ENCODE data around the gene TANC1. TPM values are rescaled to one million over a fixed set of nuclear protein-coding genes. Genes with fewer than 3 reads are reported as not detected.

TANC1 gene
- total RNA-seq, 2 experiments from 2014 or later, result 0.89 to 1.1 TPM

GRCh38 chr2:158935617-158936016 is 32.8 kb upstream of the TANC1 start:
- DNase-seq, result no peak
- H3K9me3 Mint-ChIP-seq (ENCODE audit: low read depth), result no peaks in the 10 kb centered on the region
- POLR2A ChIA-PET, result no interaction called here
- intact Hi-C loops (cut with DNase I, micrococcal nuclease), result no loop called here
- CTCF ChIA-PET, result interaction anchor here (0.8 kb wide), 1 partner anchor 189 kb away, joined by 3 read pairs; no protein-coding TSS in a partner anchor
- no peak for ATAC-seq
- H3K4me3 Mint-ChIP-seq, result no peak overlapping the region
- no peaks in the 10 kb centered on the region for H3K4me1 Mint-ChIP-seq
- H3K27ac Mint-ChIP-seq, result no peak overlapping the region
- no peaks in the 10 kb centered on the region for H3K36me3 Mint-ChIP-seq (ENCODE audit: low read depth)
- H3K27me3 Mint-ChIP-seq, result peaks cover 5% of the 10 kb centered on the region

GRCh38 chr2:158936978-158937377 is 31.5 kb upstream of the TANC1 start:
- DNase-seq, result no peak
- H3K27ac Mint-ChIP-seq, result no peak overlapping the region
- ATAC-seq, result no peak
- intact Hi-C loops (cut with DNase I, micrococcal nuclease), result no loop called here
- no peak overlapping the region for H3K4me3 Mint-ChIP-seq
- no peaks in the 10 kb centered on the region for H3K9me3 Mint-ChIP-seq (ENCODE audit: low read depth)
- no peaks in the 10 kb centered on the region for H3K4me1 Mint-ChIP-seq
- H3K27me3 Mint-ChIP-seq, result peaks cover 5% of the 10 kb centered on the region
- POLR2A ChIA-PET, result no interaction called here
- CTCF ChIA-PET, result no interaction called here
- H3K36me3 Mint-ChIP-seq (ENCODE audit: low read depth), result no peaks in the 10 kb centered on the region

- CTCF ChIA-PET, result interaction anchor here (1.6 kb wide), 1 partner anchor 178 kb away, joined by 3 read pairs; no protein-coding TSS in a partner anchor
- Mint-ChIP-seq H3K36me3 (ENCODE audit: low read depth) (no peaks in the 10 kb centered on the region), H3K9me3 (ENCODE audit: low read depth) (no peaks in the 10 kb centered on the region), H3K4me1 (no peaks in the 10 kb centered on the region), H3K27me3 (peaks cover 5% of the 10 kb centered on the region), H3K27ac (no peak overlapping the region), H3K4me3 (no peak overlapping the region)
- ATAC-seq, result no peak
- no peak for DNase-seq
- POLR2A ChIA-PET, result interaction anchor here (0.9 kb wide), 1 partner anchor 10 kb away, joined by 9 read pairs; no protein-coding TSS in a partner anchor
- intact Hi-C loops (cut with DNase I, micrococcal nuclease), result no loop called here
Measured at GRCh38 chr2:158940356-158940755, 28.1 kb upstream of the TANC1 start.

- ATAC-seq (no peak), DNase-seq (no peak)
- Mint-ChIP-seq H3K4me1 (no peaks in the 10 kb centered on the region), H3K27ac (no peak overlapping the region), H3K36me3 (ENCODE audit: low read depth) (no peaks in the 10 kb centered on the region), H3K4me3 (no peak overlapping the region), H3K9me3 (ENCODE audit: low read depth) (no peaks in the 10 kb centered on the region), H3K27me3 (no peaks in the 10 kb centered on the region)
- CTCF ChIA-PET, result interaction anchor here (0.6 to 0.8 kb wide), 3 partner anchors 17 to 1550 kb away, joined by 3 to 5 read pairs (median 3); no protein-coding TSS in a partner anchor
- POLR2A ChIA-PET, result no interaction called here
- intact Hi-C loops (cut with DNase I, micrococcal nuclease), result no loop called here
Measured at GRCh38 chr2:158943973-158944372, 24.5 kb upstream of the TANC1 start.

DNA sequence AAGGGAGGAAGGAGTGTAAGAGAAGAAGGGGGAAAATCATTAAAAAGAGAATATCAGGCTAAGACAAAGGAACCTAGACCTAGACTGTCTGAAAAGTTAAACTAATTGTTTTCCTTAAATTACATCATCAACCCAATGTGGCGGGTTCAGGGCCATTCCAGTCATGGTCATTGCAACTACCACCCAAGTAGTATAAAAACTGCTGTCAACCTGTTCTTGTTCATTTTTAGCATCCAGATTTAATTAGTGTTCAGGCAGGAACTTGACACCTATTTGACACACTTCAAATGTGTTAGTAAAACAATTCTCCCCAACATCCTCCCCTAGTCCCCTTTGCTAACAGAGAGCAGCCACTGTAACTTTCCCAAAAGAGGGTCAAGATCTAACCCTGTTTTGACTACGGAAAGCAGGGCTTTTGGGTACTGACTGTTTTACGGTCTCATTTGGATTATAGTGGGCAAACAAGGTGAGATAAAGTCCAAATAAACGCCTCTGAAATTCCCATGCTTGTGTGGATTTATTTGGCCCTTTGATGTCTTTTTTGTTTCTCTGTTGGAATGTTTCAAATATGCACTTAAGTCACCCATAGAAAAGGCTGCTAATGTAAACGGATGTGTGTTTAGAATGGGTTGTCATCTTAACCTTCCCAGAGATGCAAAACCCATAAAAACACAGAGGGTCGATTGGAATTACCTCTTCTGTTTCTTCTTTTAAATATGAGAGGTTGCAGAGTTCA is 19.3 kb upstream of the TANC1 start:
- DNase-seq (no peak), ATAC-seq (no peak)
- Mint-ChIP-seq H3K9me3 (ENCODE audit: low read depth) (no peaks in the 10 kb centered on the region), H3K4me3 (no peak overlapping the region), H3K4me1 (peaks cover 8% of the 10 kb centered on the region), H3K36me3 (ENCODE audit: low read depth) (no peaks in the 10 kb centered on the region), H3K27me3 (no peaks in the 10 kb centered on the region), H3K27ac (no peak overlapping the region)
- intact Hi-C loops (cut with DNase I, micrococcal nuclease), result no loop called here
- POLR2A ChIA-PET, result no interaction called here
- CTCF ChIA-PET, result no interaction called here

GRCh38 chr2:158953454-158953853 is 15.0 kb upstream of the TANC1 start:
- Mint-ChIP-seq H3K9me3 (ENCODE audit: low read depth) (no peaks in the 10 kb centered on the region), H3K36me3 (ENCODE audit: low read depth) (no peaks in the 10 kb centered on the region), H3K27ac (no peak overlapping the region), H3K4me3 (no peak overlapping the region), H3K4me1 (peaks cover 8% of the 10 kb centered on the region), H3K27me3 (peaks cover 5% of the 10 kb centered on the region)
- intact Hi-C loops (cut with DNase I, micrococcal nuclease), result no loop called here
- ATAC-seq (no peak), DNase-seq (no peak)
- ChIA-PET CTCF (interaction anchor here (0.6 to 1.3 kb wide), 4 partner anchors 9 to 147 kb away, joined by 3 to 4 read pairs (median 3); no protein-coding TSS in a partner anchor), POLR2A (no interaction called here)

- H3K36me3 Mint-ChIP-seq (ENCODE audit: low read depth), result no peaks in the 10 kb centered on the region
- DNase-seq (peak; percentile 68), ATAC-seq (peak; percentile 72)
- POLR2A ChIA-PET, result no interaction called here
- no peak overlapping the region for H3K27ac Mint-ChIP-seq
- H3K27me3 Mint-ChIP-seq, result peaks cover 5% of the 10 kb centered on the region
- CTCF ChIA-PET, result interaction anchor here (0.6 to 0.9 kb wide), 3 partner anchors 9 to 147 kb away, joined by 3 read pairs; no protein-coding TSS in a partner anchor
- no peaks in the 10 kb centered on the region for H3K9me3 Mint-ChIP-seq (ENCODE audit: low read depth)
- intact Hi-C loops (cut with DNase I, micrococcal nuclease), result no loop called here
- H3K4me3 Mint-ChIP-seq, result no peak overlapping the region
- peaks cover 8% of the 10 kb centered on the region for H3K4me1 Mint-ChIP-seq
Measured at GRCh38 chr2:158953926-158954763, 14.3 kb upstream of the TANC1 start.

DNA sequence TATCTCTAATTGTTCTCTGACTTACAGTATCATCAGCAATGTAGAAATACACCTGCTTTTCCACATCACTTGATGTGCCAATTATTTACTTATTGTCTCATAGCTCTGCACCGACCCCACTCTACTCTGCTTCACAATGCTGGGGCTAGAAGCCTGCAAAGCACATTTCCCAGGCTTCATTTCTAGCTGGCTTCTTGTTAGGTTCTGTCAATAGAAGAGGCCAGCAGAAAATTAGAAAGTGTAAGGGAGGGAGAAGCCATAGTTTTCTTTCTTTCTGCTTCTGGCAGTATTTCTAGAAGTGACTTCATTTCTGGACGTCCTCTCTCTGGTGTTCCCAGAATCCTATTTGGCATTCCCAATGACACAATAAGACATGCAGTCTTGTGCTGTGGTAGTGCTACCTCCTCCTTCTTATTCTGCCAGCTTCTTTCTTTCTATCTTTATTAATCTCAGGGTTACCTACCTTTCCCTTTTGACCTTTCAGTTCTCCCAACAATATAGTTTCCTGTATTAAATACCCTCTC is 12.5 kb upstream of the TANC1 start:
- no peak for ATAC-seq
- H3K27me3 Mint-ChIP-seq, result peaks cover 5% of the 10 kb centered on the region

GRCh38 chr2:158958365-158958764 is 10.1 kb upstream of the TANC1 start:
- ATAC-seq (no peak), DNase-seq (no peak)
- Mint-ChIP-seq H3K4me3 (no peak overlapping the region), H3K27ac (no peak overlapping the region), H3K4me1 (peaks cover 8% of the 10 kb centered on the region), H3K9me3 (ENCODE audit: low read depth) (no peaks in the 10 kb centered on the region), H3K36me3 (ENCODE audit: low read depth) (no peaks in the 10 kb centered on the region), H3K27me3 (peaks cover 5% of the 10 kb centered on the region)
- POLR2A ChIA-PET, result no interaction called here
- intact Hi-C loops (cut with DNase I, micrococcal nuclease), result no loop called here
- CTCF ChIA-PET, result interaction anchor here (0.8 kb wide), 1 partner anchor 10 kb away, joined by 3 read pairs; no protein-coding TSS in a partner anchor

More for the DNA sequence above, 12.5 kb upstream of the TANC1 start:
- H3K27ac Mint-ChIP-seq, result no peak overlapping the region
- H3K4me1 Mint-ChIP-seq, result peaks cover 8% of the 10 kb centered on the region
- H3K36me3 Mint-ChIP-seq (ENCODE audit: low read depth), result no peaks in the 10 kb centered on the region
- intact Hi-C loops (cut with DNase I, micrococcal nuclease), result no loop called here
- no peak overlapping the region for H3K4me3 Mint-ChIP-seq
- no peaks in the 10 kb centered on the region for H3K9me3 Mint-ChIP-seq (ENCODE audit: low read depth)
- ChIA-PET CTCF (no interaction called here), POLR2A (no interaction called here)
- no peak for DNase-seq

DNA sequence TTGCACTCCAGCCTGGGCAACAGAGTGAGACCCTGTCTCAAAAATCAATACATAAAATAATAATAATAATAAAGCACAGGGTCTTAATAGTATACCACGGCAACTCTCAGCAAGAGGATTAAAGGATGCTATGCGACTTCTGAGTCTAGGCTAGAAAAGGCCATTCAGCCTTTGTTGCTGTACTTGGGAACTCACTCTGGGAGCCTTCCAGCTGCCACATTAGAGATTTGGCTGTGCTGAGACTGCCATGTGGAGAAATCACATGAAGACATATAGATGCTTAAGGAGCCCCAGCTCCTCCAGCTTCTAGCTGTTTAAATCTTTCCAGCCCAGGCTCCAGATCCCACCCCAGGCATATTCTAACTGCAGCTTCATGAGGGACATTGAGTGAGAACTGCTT is 8.2 kb upstream of the TANC1 start:
- DNase-seq (no peak), ATAC-seq (no peak)
- peaks cover 5% of the 10 kb centered on the region for H3K27me3 Mint-ChIP-seq
- no peak overlapping the region for H3K27ac Mint-ChIP-seq
- no peak overlapping the region for H3K4me3 Mint-ChIP-seq
- H3K4me1 Mint-ChIP-seq, result no peaks in the 10 kb centered on the region
- CTCF ChIA-PET, result interaction anchor here (1.2 kb wide), 1 partner anchor 159 kb away, joined by 4 read pairs; no protein-coding TSS in a partner anchor
- POLR2A ChIA-PET, result no interaction called here
- no peaks in the 10 kb centered on the region for H3K36me3 Mint-ChIP-seq (ENCODE audit: low read depth)
- intact Hi-C loops (cut with DNase I, micrococcal nuclease), result no loop called here
- H3K9me3 Mint-ChIP-seq (ENCODE audit: low read depth), result no peaks in the 10 kb centered on the region

GRCh38 chr2:158962074-158962473 is 6.4 kb upstream of the TANC1 start:
- H3K4me1 Mint-ChIP-seq, result no peaks in the 10 kb centered on the region
- intact Hi-C loops (cut with DNase I, micrococcal nuclease), result no loop called here
- CTCF ChIA-PET, result interaction anchor here (0.6 kb wide), 2 partner anchors 9 to 936 kb away, joined by 3 to 4 read pairs; no protein-coding TSS in a partner anchor
- no peak for ATAC-seq
- no peak overlapping the region for H3K27ac Mint-ChIP-seq
- H3K36me3 Mint-ChIP-seq (ENCODE audit: low read depth), result no peaks in the 10 kb centered on the region
- POLR2A ChIA-PET, result no interaction called here
- peaks cover 2% of the 10 kb centered on the region for H3K27me3 Mint-ChIP-seq
- no peak overlapping the region for H3K4me3 Mint-ChIP-seq
- H3K9me3 Mint-ChIP-seq (ENCODE audit: low read depth), result no peaks in the 10 kb centered on the region
- DNase-seq, result no peak

All from activated CD4-positive, alpha-beta T cell treated with anti-CD3 and anti-CD28 coated beads for 36 hours (primary cell).